GM19193 (cell line): ENCODE results near the gene ST6GALNAC6.

Experiments used
- POLR2A ChIP-seq: IDR thresholded peaks from 4 replicates; pipeline ENCODE4 v1.6.1; 2011; ENCODE audit not compliant: insufficient read depth, insufficient read length; ENCODE audit errors: extremely low read depth

The ST6GALNAC6 gene

GRCh38 chr9:127877566-127877998 lies 21.8 kb downstream of the ST6GALNAC6 start, which contains the start of gene AK1:
Gene AK1 (minus strand): TSS chr9:127877675. CDS start chr9:127874617, 3,058 bp downstream.
- no peak for TF ChIP-seq POLR2A

GRCh38 chr9:127876764-127877562 lies 22.4 kb downstream of the ST6GALNAC6 start:
- TF ChIP-seq POLR2A, result no peak

- no peak for TF ChIP-seq POLR2A
Observed at GRCh38 chr9:127876026-127876763, 23.2 kb downstream of the ST6GALNAC6 start.

GRCh38 chr9:127875306-127875966 lies 24.0 kb downstream of the ST6GALNAC6 start:
- no peak for TF ChIP-seq POLR2A

- TF ChIP-seq POLR2A, result no peak
Observed at GRCh38 chr9:127874301-127875221, 24.8 kb downstream of the ST6GALNAC6 start.

GRCh38 chr9:127873886-127874285 lies 25.5 kb downstream of the ST6GALNAC6 start:
- no peak for TF ChIP-seq POLR2A

GRCh38 chr9:127873223-127873691 lies 26.1 kb downstream of the ST6GALNAC6 start:
- no peak for TF ChIP-seq POLR2A

GRCh38 chr9:127872369-127873222 lies 26.8 kb downstream of the ST6GALNAC6 start:
- TF ChIP-seq POLR2A, result no peak

- TF ChIP-seq POLR2A, result no peak
Observed at GRCh38 chr9:127871531-127871930, 27.9 kb downstream of the ST6GALNAC6 start.

- no peak for TF ChIP-seq POLR2A
Observed at GRCh38 chr9:127870887-127871286, 28.5 kb downstream of the ST6GALNAC6 start.

GRCh38 chr9:127869310-127870152 lies 29.9 kb downstream of the ST6GALNAC6 start:
- no peak for TF ChIP-seq POLR2A

- TF ChIP-seq POLR2A, result no peak
Observed at GRCh38 chr9:127868278-127868902, 31.0 kb downstream of the ST6GALNAC6 start.
